ENCODE results near the gene FXYD6.
A peak's percentile ranks its signal among the peaks of the same experiment; 100 is the strongest.
"Not testable (repeated sequence)": the region's sequence is repeated elsewhere in the genome, so short reads cannot be mapped to it uniquely, and the experiment has no call there.

Gene FXYD6

GRCh38 chr11:117868088-117868487 is 8.4 kb downstream of the FXYD6 start:
- DNase-seq: no peak

- DNase-seq: no peak
These were observed 9.9 kb downstream of the FXYD6 start for GRCh38 chr11:117866526-117866925.

GRCh38 chr11:117865546-117865945 is 10.9 kb downstream of the FXYD6 start:
- not testable (repeated sequence) for DNase-seq

- no peak for DNase-seq
These were observed 13.1 kb downstream of the FXYD6 start for GRCh38 chr11:117863383-117863782.

GRCh38 chr11:117862753-117863152 is 13.7 kb downstream of the FXYD6 start:
- no peak for DNase-seq

- DNase-seq: no peak
These were observed 14.3 kb downstream of the FXYD6 start for GRCh38 chr11:117862019-117862725.

- DNase-seq: peak; percentile 81
These were observed 15.1 kb downstream of the FXYD6 start for GRCh38 chr11:117861151-117862018.

GRCh38 chr11:117860139-117860538 is 16.3 kb downstream of the FXYD6 start:
- no peak for DNase-seq

GRCh38 chr11:117859488-117860112 is 16.9 kb downstream of the FXYD6 start:
- no peak for DNase-seq

- no peak for DNase-seq
These were observed 17.4 kb downstream of the FXYD6 start for GRCh38 chr11:117859061-117859460.

- no peak for DNase-seq
These were observed 18.6 kb downstream of the FXYD6 start for GRCh38 chr11:117857734-117858414.

- no peak for DNase-seq
These were observed 20.4 kb downstream of the FXYD6 start for GRCh38 chr11:117855912-117856651.

GRCh38 chr11:117855186-117855845 is 21.1 kb downstream of the FXYD6 start:
- no peak for DNase-seq

GRCh38 chr11:117852309-117852708 is 24.1 kb downstream of the FXYD6 start:
- no peak for DNase-seq

GRCh38 chr11:117851852-117852251 is 24.6 kb downstream of the FXYD6 start:
- DNase-seq: no peak

GRCh38 chr11:117851106-117851505 is 25.4 kb downstream of the FXYD6 start:
- no peak for DNase-seq

GRCh38 chr11:117849781-117850414 is 26.6 kb downstream of the FXYD6 start:
- DNase-seq: no peak

- peak; percentile 31 for DNase-seq
These were observed 32.6 kb downstream of the FXYD6 start for GRCh38 chr11:117843666-117844484.

- no peak for DNase-seq
These were observed 34.1 kb downstream of the FXYD6 start for GRCh38 chr11:117842131-117842941.
